ENCODE measurements around the gene USP6NL. TPM values are rescaled to one million over a fixed set of nuclear protein-coding genes. Genes with fewer than 3 reads are reported as not detected.
A peak's percentile ranks its signal among the peaks of the same experiment; 100 is the strongest.

Gene USP6NL
- total and polyA plus RNA-seq, 9 of the 15 experiments (the other 6 are each of a cell fraction or from before 2014, with no cell fraction given) = 3.2 to 26.6 (median 19.8) TPM

- peak in 1 of 2 experiments; percentile 77; a peak in 1 of 4 replicates for TF ChIP-seq ZNF318 (IDR thresholded peaks at IDR 0.05; ENCODE audit: borderline replicate concordance in 1 of 2, low read depth in 1 of 2)
- peak; percentile 88 for TF ChIP-seq FOXM1 (IDR thresholded peaks at IDR 0.05; ENCODE audit: low read depth)
- TF ChIP-seq FOXM1 (CRISPR knock-in tag; IDR thresholded peaks at IDR 0.05; ENCODE audit: low read depth) = no peak
- TF ChIP-seq ZNF699 (CRISPR knock-in tag; IDR thresholded peaks at IDR 0.05; ENCODE audit: insufficient replicate concordance) = no peak
- no peak for TF ChIP-seq IFI16 (CRISPR knock-in tag; IDR thresholded peaks at IDR 0.05)
- TF ChIP-seq, protein P1, sequence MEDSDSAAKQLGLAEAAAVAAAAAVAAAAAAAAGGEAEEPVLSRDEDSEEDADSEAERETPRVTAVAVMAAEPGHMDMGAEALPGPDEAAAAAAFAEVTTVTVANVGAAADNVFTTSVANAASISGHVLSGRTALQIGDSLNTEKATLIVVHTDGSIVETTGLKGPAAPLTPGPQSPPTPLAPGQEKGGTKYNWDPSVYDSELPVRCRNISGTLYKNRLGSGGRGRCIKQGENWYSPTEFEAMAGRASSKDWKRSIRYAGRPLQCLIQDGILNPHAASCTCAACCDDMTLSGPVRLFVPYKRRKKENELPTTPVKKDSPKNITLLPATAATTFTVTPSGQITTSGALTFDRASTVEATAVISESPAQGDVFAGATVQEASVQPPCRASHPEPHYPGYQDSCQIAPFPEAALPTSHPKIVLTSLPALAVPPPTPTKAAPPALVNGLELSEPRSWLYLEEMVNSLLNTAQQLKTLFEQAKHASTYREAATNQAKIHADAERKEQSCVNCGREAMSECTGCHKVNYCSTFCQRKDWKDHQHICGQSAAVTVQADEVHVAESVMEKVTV (CRISPR knock-in tag; IDR thresholded peaks at IDR 0.05) = no peak
- no peak for TF ChIP-seq ZFP91 (CRISPR knock-in tag; IDR thresholded peaks at IDR 0.05)
- TF ChIP-seq ZNF431 (CRISPR knock-in tag; IDR thresholded peaks at IDR 0.05) = no peak
- TF ChIP-seq, protein P2, sequence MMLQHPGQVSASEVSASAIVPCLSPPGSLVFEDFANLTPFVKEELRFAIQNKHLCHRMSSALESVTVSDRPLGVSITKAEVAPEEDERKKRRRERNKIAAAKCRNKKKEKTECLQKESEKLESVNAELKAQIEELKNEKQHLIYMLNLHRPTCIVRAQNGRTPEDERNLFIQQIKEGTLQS (IDR thresholded peaks at IDR 0.05) = peak; percentile 73
- TF ChIP-seq, protein P2 (CRISPR knock-in tag; conservative IDR thresholded peaks at IDR 0.05) = no peak; the same call in 1 of the 2 replicates
- TF ChIP-seq SNIP1 (IDR thresholded peaks at IDR 0.05; ENCODE audit: low read depth) = no peak
- peak; percentile 94 for TF ChIP-seq PKNOX1 (IDR thresholded peaks at IDR 0.05)
These were observed 861 bp upstream of the USP6NL start (continued) for GRCh38 chr10:11612021-11613001.
